Measurements from ENCODE around the gene B4GALNT1. TPM values are rescaled to one million over a fixed set of nuclear protein-coding genes. Genes with fewer than 3 reads are reported as not detected.

B4GALNT1 gene
- total RNA-seq, 4 donors from 2014 or later, result 2.9 to 14.1 (median 3.9) TPM

DNA sequence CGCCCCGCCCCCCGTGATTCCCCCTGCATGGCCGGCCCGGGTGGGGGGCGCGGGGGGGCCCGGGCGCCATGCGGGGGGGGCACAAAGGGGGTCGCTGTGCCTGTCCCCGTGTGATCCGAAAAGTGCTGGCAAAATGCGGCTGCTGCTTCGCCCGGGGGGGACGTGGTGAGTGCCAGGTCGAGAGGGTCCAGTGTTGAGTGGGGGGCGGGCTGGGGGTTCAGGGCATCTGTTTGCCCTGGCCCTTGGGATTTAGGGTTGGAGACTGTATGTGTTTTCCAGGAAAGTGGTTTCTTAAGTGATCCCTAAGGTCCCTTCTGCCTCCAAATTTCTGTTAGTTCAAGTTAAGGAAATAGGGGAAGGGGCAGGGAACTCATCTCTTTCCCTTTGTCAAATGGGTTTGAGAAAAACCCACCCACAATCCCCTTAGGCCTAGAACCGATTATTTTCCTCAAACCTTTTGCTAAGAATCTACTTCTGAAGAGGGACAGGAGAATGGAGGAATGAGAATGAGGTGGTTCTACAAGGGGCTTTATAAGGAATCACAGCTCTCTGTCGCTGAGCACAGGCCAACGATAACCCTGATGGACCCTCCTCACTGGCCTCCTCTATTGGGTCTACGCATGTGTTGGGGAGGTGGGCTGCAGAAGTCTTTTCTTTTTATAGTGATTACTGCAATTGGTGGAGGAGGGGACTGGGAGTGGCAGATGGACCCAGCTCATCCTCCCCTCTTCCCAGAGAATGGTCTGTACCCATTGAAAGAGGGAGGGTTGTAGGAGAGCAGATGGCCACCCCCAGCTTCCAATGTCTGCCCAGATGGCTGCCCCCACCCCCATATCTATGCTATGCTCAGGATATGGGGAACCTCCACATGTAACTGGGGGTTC is 20.9 kb downstream of the B4GALNT1 start:
- TF ChIP-seq, protein P1, sequence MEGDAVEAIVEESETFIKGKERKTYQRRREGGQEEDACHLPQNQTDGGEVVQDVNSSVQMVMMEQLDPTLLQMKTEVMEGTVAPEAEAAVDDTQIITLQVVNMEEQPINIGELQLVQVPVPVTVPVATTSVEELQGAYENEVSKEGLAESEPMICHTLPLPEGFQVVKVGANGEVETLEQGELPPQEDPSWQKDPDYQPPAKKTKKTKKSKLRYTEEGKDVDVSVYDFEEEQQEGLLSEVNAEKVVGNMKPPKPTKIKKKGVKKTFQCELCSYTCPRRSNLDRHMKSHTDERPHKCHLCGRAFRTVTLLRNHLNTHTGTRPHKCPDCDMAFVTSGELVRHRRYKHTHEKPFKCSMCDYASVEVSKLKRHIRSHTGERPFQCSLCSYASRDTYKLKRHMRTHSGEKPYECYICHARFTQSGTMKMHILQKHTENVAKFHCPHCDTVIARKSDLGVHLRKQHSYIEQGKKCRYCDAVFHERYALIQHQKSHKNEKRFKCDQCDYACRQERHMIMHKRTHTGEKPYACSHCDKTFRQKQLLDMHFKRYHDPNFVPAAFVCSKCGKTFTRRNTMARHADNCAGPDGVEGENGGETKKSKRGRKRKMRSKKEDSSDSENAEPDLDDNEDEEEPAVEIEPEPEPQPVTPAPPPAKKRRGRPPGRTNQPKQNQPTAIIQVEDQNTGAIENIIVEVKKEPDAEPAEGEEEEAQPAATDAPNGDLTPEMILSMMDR (IDR thresholded peaks at IDR 0.05), result no peak
- TF ChIP-seq POLR2A (IDR thresholded peaks at IDR 0.05), result no peak
- Histone ChIP-seq H3K4me3 (peak overlapping the region; percentile 70 to 81), H3K9me3 (no peaks in the 10 kb centered on the region), H3K4me1 (no peaks in the 10 kb centered on the region), H3K36me3 (no peaks in the 10 kb centered on the region), H3K27ac (peak overlapping the region; percentile 93 to 94), H3K27me3 (no peaks in the 10 kb centered on the region)
- DNase-seq, result peak in 1 of 2 donors; percentile 30
- intact Hi-C loops (cut with DNase I; ENCODE audit: low total_unique reads), result no loop called here

DNA sequence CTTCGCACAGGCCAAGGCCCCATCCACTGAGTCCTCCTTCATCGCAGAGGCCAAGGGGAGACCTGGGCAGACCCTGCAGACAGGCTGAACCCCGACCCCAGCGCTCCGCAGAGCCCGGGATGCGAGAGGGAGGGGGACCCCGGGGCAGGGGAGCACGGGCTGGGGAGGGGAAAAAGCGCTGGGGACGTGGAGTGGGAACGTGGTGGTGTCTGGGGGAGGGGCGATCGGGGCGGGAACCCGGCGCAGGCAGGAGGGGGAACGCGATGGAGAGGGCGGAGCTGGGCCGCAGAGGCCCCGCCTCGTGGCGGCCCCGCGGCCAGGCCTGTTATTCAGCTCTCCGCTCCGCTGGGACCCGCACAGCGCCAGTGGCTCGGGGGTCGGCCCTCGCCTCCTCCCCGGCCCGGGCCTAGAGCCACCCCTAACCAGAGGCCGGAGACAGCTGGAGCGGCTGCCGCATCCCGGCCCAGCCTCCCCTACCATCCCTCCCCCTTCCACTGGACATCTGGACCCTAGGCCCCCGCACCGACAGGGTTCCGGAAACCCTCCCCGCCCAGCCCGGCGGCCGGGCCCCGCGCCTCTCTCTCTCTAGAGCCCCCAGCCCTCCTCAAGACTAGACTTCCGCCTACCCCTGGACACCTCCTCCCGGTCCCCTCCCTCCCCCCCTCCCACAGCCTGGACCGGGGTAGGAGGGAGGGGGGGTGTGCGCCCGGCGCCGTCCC is 21.7 kb downstream of the B4GALNT1 start, which contains the start of gene ARHGEF25:
Gene ARHGEF25, plus strand, starts transcription at position 328 of the 719 bp plus-strand sequence. CDS start 460 bp downstream, outside the sequence.
- Histone ChIP-seq H3K27me3 (no peaks in the 10 kb centered on the region), H3K36me3 (no peaks in the 10 kb centered on the region), H3K27ac (peak within 1 kb of the TSS; percentile 93 to 94), H3K4me3 (peak within 1 kb of the TSS; percentile 70 to 81), H3K9me3 (no peaks in the 10 kb centered on the region), H3K4me1 (no peaks in the 10 kb centered on the region)
- TF ChIP-seq, protein P1 (IDR thresholded peaks at IDR 0.05), result no peak
- peak; percentile 57 to 80 for TF ChIP-seq POLR2A (IDR thresholded peaks at IDR 0.05)
- intact Hi-C loops (cut with DNase I; ENCODE audit: low total_unique reads), result no loop called here
- DNase-seq, result peak; percentile 86 to 88

DNA sequence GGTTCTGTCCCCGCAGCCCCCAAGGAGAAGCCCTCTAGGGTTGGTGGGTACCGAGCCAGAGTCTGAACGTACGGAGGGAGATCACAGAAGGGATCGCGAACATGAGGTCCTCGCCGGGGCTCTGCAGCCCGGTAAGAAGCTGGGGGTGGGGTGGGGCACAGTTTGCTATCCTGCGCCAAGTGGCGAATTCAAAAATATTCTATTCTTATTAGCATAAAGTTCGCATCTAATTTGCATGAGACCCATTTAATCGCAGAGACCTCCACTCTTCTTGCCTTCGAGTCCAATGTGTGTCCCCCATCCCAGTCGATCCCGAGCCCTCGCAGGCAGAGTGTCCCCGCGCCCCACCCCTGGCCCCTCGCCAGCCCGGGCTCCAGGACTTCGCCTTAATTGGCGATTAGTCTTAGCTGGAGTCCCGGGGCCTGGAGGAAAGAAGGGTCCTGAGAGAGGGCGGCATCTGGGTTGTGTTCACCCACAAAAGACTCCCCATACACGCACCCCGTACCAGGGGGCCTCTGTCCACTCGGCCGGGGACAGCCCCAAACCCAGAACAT is 22.4 kb downstream of the B4GALNT1 start:
- no peaks in the 10 kb centered on the region for H3K27me3 ChIP-seq
- peak; percentile 78 to 79 for DNase-seq
- no peaks in the 10 kb centered on the region for H3K4me1 ChIP-seq
- H3K27ac ChIP-seq, result peak overlapping the region; percentile 93 to 94
- TF ChIP-seq, protein P1 (IDR thresholded peaks at IDR 0.05), result no peak
- no peak for TF ChIP-seq POLR2A (IDR thresholded peaks at IDR 0.05)
- intact Hi-C loops (cut with DNase I; ENCODE audit: low total_unique reads), result no loop called here
- no peaks in the 10 kb centered on the region for H3K36me3 ChIP-seq
- peak overlapping the region; percentile 70 to 81 for H3K4me3 ChIP-seq
- no peaks in the 10 kb centered on the region for H3K9me3 ChIP-seq

DNA sequence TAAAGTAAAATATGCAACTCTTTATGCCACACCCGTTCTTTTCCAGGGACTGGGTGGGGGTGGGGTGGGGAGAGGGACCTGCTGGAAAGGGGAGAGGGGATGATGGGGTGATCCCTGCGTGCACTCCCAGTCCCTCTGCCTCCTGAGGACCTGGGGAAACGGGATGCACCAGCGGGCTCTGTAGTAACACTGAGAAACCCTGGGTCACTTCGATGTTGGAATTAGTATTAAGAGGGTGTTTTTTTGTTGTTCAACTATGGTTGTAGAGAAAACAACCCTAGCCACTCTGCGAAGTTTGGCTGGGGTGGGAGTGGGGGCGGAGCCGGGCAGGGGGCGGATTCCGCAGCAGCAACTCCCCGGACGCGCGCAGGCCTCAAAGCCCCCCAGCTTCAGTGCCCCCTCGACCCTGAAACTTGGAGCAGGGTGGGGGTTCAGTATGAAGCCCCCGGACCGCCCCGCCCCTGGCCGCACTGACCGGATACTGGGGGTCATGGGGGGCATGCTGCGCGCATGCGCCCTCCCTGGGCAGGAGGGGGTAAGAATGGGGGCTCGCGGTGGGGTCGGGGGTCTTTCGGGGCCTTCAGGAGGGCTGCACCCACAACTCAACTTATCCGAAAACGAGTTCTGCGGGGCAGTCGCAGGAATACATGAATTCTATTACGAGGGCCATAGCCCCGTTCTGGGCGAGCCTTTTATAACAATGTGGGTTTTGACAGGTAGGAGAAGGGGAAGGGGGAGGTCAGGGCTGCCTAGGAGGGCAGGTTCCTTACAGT is 23.0 kb downstream of the B4GALNT1 start:
- peak; percentile 61 to 69 for DNase-seq
- TF ChIP-seq POLR2A (IDR thresholded peaks at IDR 0.05), result no peak
- Histone ChIP-seq H3K36me3 (no peaks in the 10 kb centered on the region), H3K27me3 (no peaks in the 10 kb centered on the region), H3K4me3 (peak overlapping the region; percentile 70 to 81), H3K4me1 (no peaks in the 10 kb centered on the region), H3K27ac (peak overlapping the region; percentile 93 to 94), H3K9me3 (no peaks in the 10 kb centered on the region)
- intact Hi-C loops (cut with DNase I; ENCODE audit: low total_unique reads), result no loop called here
